Type B pancreatic cell (in vitro differentiated cells): Measurements from ENCODE around the gene RILP. TPM values are rescaled to one million over a fixed set of nuclear protein-coding genes. Genes with fewer than 3 reads are reported as not detected.

Experiments
- DNase-seq: peaks from one replicate; pipeline ENCODE4 v3.0.0; 2021; ENCODE audit warnings: mixed read lengths; ENCODE audit not compliant: unreplicated experiment; ENCODE audit errors: extremely low spot score
- H3K27ac Mint-ChIP-seq: 2 replicates; pipeline ENCODE4 v1.8.0; 2021; ENCODE audit warnings: mild to moderate bottlenecking, mixed read lengths
- H3K27me3 Mint-ChIP-seq: 2 replicates; pipeline ENCODE4 v1.8.0; 2021; ENCODE audit warnings: mixed read lengths
- H3K36me3 Mint-ChIP-seq: 2 replicates; pipeline ENCODE4 v1.8.0; 2021; ENCODE audit warnings: mixed read lengths
- H3K4me1 Mint-ChIP-seq: one replicate; pipeline ENCODE4 v1.8.0; 2021; ENCODE audit warnings: mixed read lengths; ENCODE audit not compliant: unreplicated experiment
- H3K4me3 Mint-ChIP-seq: 2 replicates; pipeline ENCODE4 v1.8.0; 2021; ENCODE audit warnings: mild to moderate bottlenecking, mixed read lengths
- H3K9me3 Mint-ChIP-seq: 2 replicates; pipeline ENCODE4 v1.8.0; 2021; ENCODE audit warnings: mixed read lengths
- CTCF ChIP-seq: fragments of 200-600 bp; sonication (generic); conservative IDR thresholded peaks from 2 replicates; pipeline ENCODE4 v1.5.0; 2021; ENCODE audit warnings: antibody characterized with exemption, mild to moderate bottlenecking
- total RNA-seq: library from RNA; stranded (reverse); gene quantifications from 2 replicates; pipeline ENCODE4 v1.2.1, GENCODE V29; 2021; ENCODE audit warnings: low replicate concordance

RILP gene
- total RNA-seq, 1 donor from 2014 or later: 5.9 TPM

- H3K4me3 Mint-ChIP-seq: no peak overlapping the region
- DNase-seq: no peak
- H3K27me3 Mint-ChIP-seq: no peaks in the 10 kb centered on the region
- peaks cover 9% of the 10 kb centered on the region for H3K4me1 Mint-ChIP-seq
- H3K27ac Mint-ChIP-seq: no peak overlapping the region
- no peaks in the 10 kb centered on the region for H3K36me3 Mint-ChIP-seq
- H3K9me3 Mint-ChIP-seq: no peaks in the 10 kb centered on the region
- no peak for TF ChIP-seq CTCF
Measured at GRCh38 chr17:1605681-1606351, 43.9 kb downstream of the RILP start.

- no peaks in the 10 kb centered on the region for H3K27me3 Mint-ChIP-seq
- no peak for TF ChIP-seq CTCF
- no peak for DNase-seq
- peak overlapping the region; percentile 51 for H3K27ac Mint-ChIP-seq
- no peak overlapping the region for H3K4me3 Mint-ChIP-seq
- no peaks in the 10 kb centered on the region for H3K9me3 Mint-ChIP-seq
- H3K4me1 Mint-ChIP-seq: peaks cover 9% of the 10 kb centered on the region
- no peaks in the 10 kb centered on the region for H3K36me3 Mint-ChIP-seq
Measured at GRCh38 chr17:1604831-1605528, 44.7 kb downstream of the RILP start.

- H3K4me3 Mint-ChIP-seq: no peak overlapping the region
- peaks cover 9% of the 10 kb centered on the region for H3K4me1 Mint-ChIP-seq
Measured at GRCh38 chr17:1601571-1601970, 48.1 kb downstream of the RILP start.

GRCh38 chr17:1598399-1599095, 51.1 kb downstream of the RILP start:
- H3K4me3 Mint-ChIP-seq: no peak overlapping the region
- no peaks in the 10 kb centered on the region for H3K36me3 Mint-ChIP-seq
- H3K4me1 Mint-ChIP-seq: no peaks in the 10 kb centered on the region
- H3K27me3 Mint-ChIP-seq: no peaks in the 10 kb centered on the region
- TF ChIP-seq CTCF: no peak
- H3K9me3 Mint-ChIP-seq: no peaks in the 10 kb centered on the region
- no peak for DNase-seq
- H3K27ac Mint-ChIP-seq: no peak overlapping the region

More at GRCh38 chr17:1601571-1601970, 48.1 kb downstream of the RILP start:
- Mint-ChIP-seq H3K36me3 (no peaks in the 10 kb centered on the region), H3K27me3 (no peaks in the 10 kb centered on the region), H3K27ac (no peak overlapping the region), H3K9me3 (no peaks in the 10 kb centered on the region)
- no peak for DNase-seq
- no peak for TF ChIP-seq CTCF

GRCh38 chr17:1597861-1598342, 51.8 kb downstream of the RILP start:
- H3K9me3 Mint-ChIP-seq: no peaks in the 10 kb centered on the region
- no peak for TF ChIP-seq CTCF
- no peaks in the 10 kb centered on the region for H3K36me3 Mint-ChIP-seq
- H3K27ac Mint-ChIP-seq: peak overlapping the region; percentile 62
- no peaks in the 10 kb centered on the region for H3K4me1 Mint-ChIP-seq
- H3K4me3 Mint-ChIP-seq: no peak overlapping the region
- no peak for DNase-seq
- no peaks in the 10 kb centered on the region for H3K27me3 Mint-ChIP-seq

Other genes with a start within 250 kb of the RILP start
- 674 and 773 TPM in 2 replicates for gene YWHAE, start 249.6 kb downstream of the RILP start, total RNA-seq
- gene CRK, start 193.6 kb downstream of the RILP start, total RNA-seq: 49.5 and 53.6 TPM in 2 replicates
- gene MYO1C, start 157.2 kb downstream of the RILP start, total RNA-seq: 73.6 and 132 TPM in 2 replicates
- 21.2 and 29.7 TPM in 2 replicates for gene INPP5K, start 133.3 kb downstream of the RILP start, total RNA-seq
- 64.5 and 76.1 TPM in 2 replicates for gene PITPNA, start 87.1 kb downstream of the RILP start, total RNA-seq
- 23.5 and 28.6 TPM in 2 replicates for gene SLC43A2, start 21.0 kb downstream of the RILP start, total RNA-seq
- gene SCARF1, start 4.1 kb downstream of the RILP start, total RNA-seq: 0.97 and 1.3 TPM in 2 replicates
- gene PRPF8, start 35.0 kb upstream of the RILP start, total RNA-seq: 277 and 321 TPM in 2 replicates
- 4.0 and 4.3 TPM in 2 replicates for gene TLCD2, start 60.5 kb upstream of the RILP start, total RNA-seq
- gene WDR81, start 74.8 kb upstream of the RILP start, total RNA-seq: 14.5 and 16.0 TPM in 2 replicates
- 28.3 and 36.3 TPM in 2 replicates for gene SERPINF2, start 93.0 kb upstream of the RILP start, total RNA-seq
- gene SERPINF1, start 112.2 kb upstream of the RILP start, total RNA-seq: 9.6 and 98.8 TPM in 2 replicates
- gene SMYD4, start 180.0 kb upstream of the RILP start, total RNA-seq: 18.0 and 22.5 TPM in 2 replicates
- 91.5 and 129 TPM in 2 replicates for gene RPA1, start 180.1 kb upstream of the RILP start, total RNA-seq